Prostate gland (tissue), 2 donors: Measurements from ENCODE around the gene ADCY4. TPM values are rescaled to one million over a fixed set of nuclear protein-coding genes. Genes with fewer than 3 reads are reported as not detected.

ENCODE experiments used
- DNase-seq: peaks from one replicate; pipeline ENCODE4 v3.0.0-alpha.2; 2019; ENCODE audit warnings: low spot score
- H3K27ac ChIP-seq, 2 donors: fragments of 200-600 bp; sonication (generic); 2 replicates each; pipeline ENCODE4 v1.5.1; 2017 to 2019
- H3K27me3 ChIP-seq: fragments of 200-600 bp; sonication (generic); replicated peaks from 2 replicates; pipeline ENCODE4 v1.5.1; 2019; ENCODE audit not compliant: insufficient read depth
- H3K36me3 ChIP-seq, 2 donors: fragments of 200-600 bp; sonication (generic); 1 replicate in 1 of 2; 2 replicates in 1 of 2; pipeline versions ENCODE4 v1.5.1 to v1.8.1; 2017 to 2019
- H3K4me1 ChIP-seq: fragments of 200-600 bp; sonication (generic); replicated peaks from 2 replicates; pipeline ENCODE4 v1.5.1; 2019
- H3K4me3 ChIP-seq, 2 donors: fragments of 200-600 bp; sonication (generic); 2 replicates each; pipeline ENCODE4 v1.5.1; 2017 to 2019
- H3K9me3 ChIP-seq: fragments of 200-600 bp; sonication (generic); 2 replicates; pipeline ENCODE4 v1.5.1; 2017
- POLR2A ChIP-seq: fragments of 450-650 bp; IDR thresholded peaks from one replicate; pipeline ENCODE4 v1.6.1; 2016; ENCODE audit warnings: antibody characterized with exemption, mild to moderate bottlenecking
- POLR2AphosphoS5 ChIP-seq: sonication (generic); formaldehyde crosslinking; IDR thresholded peaks from one replicate; pipeline ENCODE4 v1.6.1; 2017; ENCODE audit warnings: antibody characterized with exemption
- WGBS: methylation state at CpG from one replicate; pipeline ENCODE4 v1.1.5; 2018; 5-methylcytosine and 5-hydroxymethylcytosine counted together
- intact Hi-C: fragments of 100-400 bp; cut with DNase I; formaldehyde crosslinking; loops from one replicate; pipeline ENCODE4 v1.14.2; 2022
- total RNA-seq, 2 donors: library from RNA; depleted of rRNA; stranded (reverse); fragments of >200 nt; gene quantifications; one replicate each; pipeline ENCODE4 v1.1.0, GENCODE V29; 2016
- TF ChIP-seq, protein P1 (sequence below), 4 experiments: fragments of 200-600 bp in 2 of 4; fragments of 450-650 bp in 2 of 4; sonication (generic) in 2 of 4; IDR thresholded peaks; 1 replicate in 3 of 4; 2 replicates in 1 of 4; pipeline ENCODE4 v1.5.1; 2016 to 2019; ENCODE audit warnings: antibody characterized with exemption in 4 of 4, mild to moderate bottlenecking in 2 of 4, moderate library complexity in 2 of 4

The ADCY4 gene
- total RNA-seq, 2 donors from 2014 or later = 19.4 to 28.7 TPM

DNA sequence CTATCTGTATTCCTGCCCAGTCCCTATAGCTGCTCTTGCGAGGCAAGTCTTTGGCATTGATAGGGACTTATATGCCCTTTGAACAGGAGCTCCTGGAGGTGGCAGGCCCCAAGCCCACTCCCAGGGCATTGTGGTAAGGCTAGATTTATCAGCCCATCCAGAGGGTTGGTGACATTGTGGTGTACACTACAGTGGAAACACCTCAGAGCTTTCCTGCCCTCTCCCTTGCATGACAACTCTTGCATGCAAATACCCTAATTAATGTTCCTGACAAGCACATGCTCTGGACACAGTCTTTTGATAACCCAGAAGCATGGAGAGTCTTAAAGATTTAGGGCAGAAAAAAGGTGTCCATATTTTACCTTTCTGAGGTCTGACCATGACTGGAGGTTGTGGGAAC is 5.7 kb upstream of the ADCY4 start:
- no peak for DNase-seq
- peaks cover 3% of the 10 kb centered on the region for H3K27me3 ChIP-seq
- H3K4me1 ChIP-seq = no peaks in the 10 kb centered on the region
- no peak overlapping the region for H3K4me3 ChIP-seq
- intact Hi-C loops = no loop called here
- H3K9me3 ChIP-seq = no peaks in the 10 kb centered on the region
- TF ChIP-seq POLR2AphosphoS5 (no peak), POLR2A (no peak)
- TF ChIP-seq, protein P1, sequence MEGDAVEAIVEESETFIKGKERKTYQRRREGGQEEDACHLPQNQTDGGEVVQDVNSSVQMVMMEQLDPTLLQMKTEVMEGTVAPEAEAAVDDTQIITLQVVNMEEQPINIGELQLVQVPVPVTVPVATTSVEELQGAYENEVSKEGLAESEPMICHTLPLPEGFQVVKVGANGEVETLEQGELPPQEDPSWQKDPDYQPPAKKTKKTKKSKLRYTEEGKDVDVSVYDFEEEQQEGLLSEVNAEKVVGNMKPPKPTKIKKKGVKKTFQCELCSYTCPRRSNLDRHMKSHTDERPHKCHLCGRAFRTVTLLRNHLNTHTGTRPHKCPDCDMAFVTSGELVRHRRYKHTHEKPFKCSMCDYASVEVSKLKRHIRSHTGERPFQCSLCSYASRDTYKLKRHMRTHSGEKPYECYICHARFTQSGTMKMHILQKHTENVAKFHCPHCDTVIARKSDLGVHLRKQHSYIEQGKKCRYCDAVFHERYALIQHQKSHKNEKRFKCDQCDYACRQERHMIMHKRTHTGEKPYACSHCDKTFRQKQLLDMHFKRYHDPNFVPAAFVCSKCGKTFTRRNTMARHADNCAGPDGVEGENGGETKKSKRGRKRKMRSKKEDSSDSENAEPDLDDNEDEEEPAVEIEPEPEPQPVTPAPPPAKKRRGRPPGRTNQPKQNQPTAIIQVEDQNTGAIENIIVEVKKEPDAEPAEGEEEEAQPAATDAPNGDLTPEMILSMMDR (IDR thresholded peaks at IDR 0.05) = no peak
- no peak overlapping the region for H3K27ac ChIP-seq
- 100% methylated on average over 1 of the region's 1 CpG for WGBS
- H3K36me3 ChIP-seq = no peaks in the 10 kb centered on the region

DNA sequence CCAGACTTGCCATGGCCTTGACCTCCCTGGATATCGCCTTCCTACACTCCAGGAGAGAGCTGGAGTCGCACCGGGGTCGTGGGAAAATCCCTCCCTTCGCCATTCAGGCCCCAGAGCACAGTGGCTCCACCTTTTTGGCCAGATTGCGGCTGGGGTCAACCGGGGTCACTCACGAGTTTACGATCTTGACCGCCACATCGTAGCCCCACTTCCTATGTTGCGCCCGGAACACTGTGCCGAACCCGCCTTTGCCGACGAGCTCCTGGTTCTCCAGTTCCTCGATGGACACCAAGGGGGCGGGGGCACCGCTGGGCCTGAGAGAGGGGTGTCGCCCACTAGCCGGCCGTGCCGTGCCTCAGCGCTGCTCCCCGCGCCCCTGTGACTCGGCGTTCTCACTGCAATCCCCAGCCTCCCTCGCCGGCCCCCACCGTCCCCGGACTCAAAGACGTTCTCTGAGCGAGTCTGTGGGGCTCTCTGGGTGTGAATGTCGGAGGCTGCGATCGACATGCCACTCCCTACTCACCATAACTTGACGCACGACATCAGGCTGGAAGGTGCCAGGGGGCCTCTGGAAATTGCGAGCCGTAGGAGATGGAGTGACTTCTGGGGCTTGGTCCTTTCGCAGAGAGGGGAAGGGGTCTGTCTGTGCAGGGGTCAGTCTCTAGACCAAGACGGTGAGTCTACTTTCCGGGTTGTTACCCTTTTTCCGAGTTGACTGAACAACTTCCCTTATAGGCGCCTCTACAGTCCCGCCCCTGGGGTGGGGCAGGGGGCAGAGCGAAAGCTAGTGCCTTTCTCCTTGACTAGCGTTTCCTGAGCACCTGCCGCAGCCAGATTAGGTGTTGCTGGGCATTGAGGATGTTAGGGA is 4.6 kb upstream of the ADCY4 start, which contains the start of gene RIPK3:
Gene RIPK3 (minus strand): TSS at position 708 of the 868 bp plus-strand sequence. CDS start 165 bp downstream, at position 543.
- H3K4me3 ChIP-seq = peak within 1 kb of the TSS; percentile 12 to 23
- H3K36me3 ChIP-seq = no peaks in the 10 kb centered on the region
- no peak within 1 kb of the TSS for H3K27ac ChIP-seq
- no peaks in the 10 kb centered on the region for H3K4me1 ChIP-seq
- WGBS = 29% methylated on average over 50 of the region's 51 CpGs
- H3K27me3 ChIP-seq = peaks cover 3% of the 10 kb centered on the region
- TF ChIP-seq POLR2AphosphoS5 = peak; percentile 26
- TF ChIP-seq, protein P1 (IDR thresholded peaks at IDR 0.05) = no peak
- no peak for TF ChIP-seq POLR2A
- no peaks in the 10 kb centered on the region for H3K9me3 ChIP-seq
- DNase-seq = no peak
- intact Hi-C loops = no loop called here

DNA sequence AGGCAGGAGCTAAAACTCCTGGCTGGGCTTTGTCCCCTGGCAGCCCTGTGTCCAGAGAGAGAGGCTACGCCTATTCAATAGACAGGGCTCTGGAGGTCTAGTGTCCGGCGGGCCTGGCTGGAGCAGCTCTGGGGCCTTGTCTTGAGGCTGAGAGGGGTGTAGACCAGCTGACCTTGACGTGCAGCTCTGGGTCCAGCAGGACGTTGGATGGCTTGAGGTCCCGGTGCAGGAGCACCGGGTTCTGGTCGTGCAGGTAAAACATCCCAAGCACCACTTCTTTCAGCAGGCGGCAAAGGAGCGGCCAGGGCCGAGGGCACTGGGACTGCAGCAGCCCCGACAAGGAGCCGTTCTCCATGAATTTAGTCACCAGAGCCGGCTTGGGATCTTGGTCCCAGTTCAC is 4.0 kb upstream of the ADCY4 start:
- DNase-seq = no peak
- WGBS = 85% methylated on average over 14 of the region's 14 CpGs
- Histone ChIP-seq H3K27ac (no peak overlapping the region), H3K27me3 (peaks cover 3% of the 10 kb centered on the region), H3K36me3 (no peaks in the 10 kb centered on the region), H3K4me3 (no peak overlapping the region), H3K9me3 (no peaks in the 10 kb centered on the region), H3K4me1 (no peaks in the 10 kb centered on the region)
- intact Hi-C loops = no loop called here
- TF ChIP-seq POLR2AphosphoS5 = no peak
- TF ChIP-seq, protein P1 (IDR thresholded peaks at IDR 0.05) = no peak
- no peak for TF ChIP-seq POLR2A

DNA sequence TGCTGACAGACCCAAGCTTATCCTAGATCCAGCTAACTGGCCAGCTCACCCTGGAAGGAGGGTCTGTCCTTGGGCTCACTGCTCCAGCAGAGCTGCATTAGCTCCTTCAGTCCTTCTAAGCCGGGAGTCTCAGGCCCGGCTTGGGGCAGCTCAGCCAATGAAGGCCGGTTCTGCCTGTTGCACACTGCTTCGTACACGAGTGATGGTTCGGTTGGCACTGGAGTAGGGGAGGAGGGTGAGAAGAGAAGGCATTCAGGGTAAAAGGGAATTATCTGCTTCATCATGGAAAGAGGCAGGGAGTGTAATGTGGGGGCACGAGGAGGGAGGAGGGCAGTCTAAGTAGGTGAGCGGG is 2.9 kb upstream of the ADCY4 start:
- Histone ChIP-seq H3K9me3 (no peaks in the 10 kb centered on the region), H3K4me3 (no peak overlapping the region), H3K4me1 (no peaks in the 10 kb centered on the region), H3K27me3 (peaks cover 3% of the 10 kb centered on the region), H3K36me3 (no peaks in the 10 kb centered on the region), H3K27ac (no peak overlapping the region)
- 90% methylated on average over 8 of the region's 8 CpGs for WGBS
- no peak for TF ChIP-seq POLR2AphosphoS5
- TF ChIP-seq POLR2A = no peak
- TF ChIP-seq, protein P1 (IDR thresholded peaks at IDR 0.05) = no peak
- no peak for DNase-seq
- intact Hi-C loops = no loop called here
